ENCODE measurements around the gene SMARCB1. TPM values are rescaled to one million over a fixed set of nuclear protein-coding genes. Genes with fewer than 3 reads are reported as not detected.

The SMARCB1 gene
- total and polyA plus RNA-seq, 12 donors = 41.3 to 95.5 (median 76.8) TPM

DNA sequence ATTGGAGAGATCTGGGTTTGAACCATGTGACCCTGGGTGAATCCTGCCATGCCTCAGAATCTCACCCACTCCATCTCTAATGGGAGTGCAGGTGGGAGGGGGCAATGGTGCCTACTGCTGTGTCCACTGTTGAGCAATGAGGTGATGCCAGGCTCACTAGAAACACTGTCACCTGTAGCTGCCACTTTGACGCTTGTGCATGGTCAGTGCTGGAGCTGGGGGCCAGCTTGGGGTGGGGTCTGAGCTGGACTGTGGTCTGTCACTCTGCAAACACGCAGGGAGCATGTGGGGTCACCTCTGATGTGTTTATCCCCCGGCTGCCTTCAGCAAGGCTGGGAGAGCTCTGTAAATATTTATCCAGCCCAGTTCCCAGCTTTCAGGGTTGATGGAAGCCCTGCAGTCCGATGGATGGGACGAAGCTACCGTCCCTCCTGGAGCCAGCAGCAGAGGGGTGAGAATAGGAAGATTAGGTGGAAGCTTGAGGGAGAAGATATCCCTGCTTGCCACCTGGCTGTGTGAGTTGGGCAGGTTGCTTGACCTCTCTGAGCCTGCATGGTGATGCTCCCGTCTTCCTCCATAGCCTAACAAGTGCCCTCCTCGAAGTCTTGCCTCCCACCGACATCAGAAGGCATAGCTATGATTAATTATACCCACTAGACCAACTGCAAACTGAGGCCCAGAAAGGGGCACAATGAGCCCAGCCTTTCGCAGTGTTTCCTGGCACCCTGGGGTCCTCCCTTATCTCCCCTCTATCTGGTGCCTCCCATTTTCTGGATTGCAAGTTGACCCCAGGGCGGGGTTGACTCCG lies 12.4 kb upstream of the SMARCB1 start:
- 64 to 89% (median 77%) methylated on average over 5 to 12 of the region's 12 CpGs for WGBS, 4 donors
- Histone ChIP-seq H3K27me3 (no peaks in the 10 kb centered on the region), H3K36me3 (replicated peaks in 1 of 2) (no peaks in the 10 kb centered on the region), H3K27ac (no peak overlapping the region), H3K4me3 (no peak overlapping the region), H3K4me1 (replicated peaks in 1 of 2) (peaks cover 0 to 6% of the 10 kb centered on the region in 2 donors), H3K9me3 (replicated peaks in 1 of 3) (no peaks in the 10 kb centered on the region)
- TF ChIP-seq POLR2A (IDR thresholded peaks at IDR 0.05) (no peak), CTCF (IDR thresholded peaks at IDR 0.05) (no peak)
- intact Hi-C loops (cut with DNase I) = no loop called here
- no peak for DNase-seq

- H3K27ac ChIP-seq = no peak overlapping the region
- H3K36me3 ChIP-seq (replicated peaks in 1 of 2) = no peaks in the 10 kb centered on the region
- DNase-seq = no peak
- H3K4me1 ChIP-seq (replicated peaks in 1 of 2) = peaks cover 0 to 6% of the 10 kb centered on the region in 2 donors
- intact Hi-C loops (cut with DNase I) = no loop called here
- TF ChIP-seq POLR2A (IDR thresholded peaks at IDR 0.05) = no peak
- no peak for TF ChIP-seq CTCF (IDR thresholded peaks at IDR 0.05)
- 71 to 77% (median 76%) methylated on average over 2 of the region's 2 CpGs for WGBS, 4 donors
- H3K27me3 ChIP-seq = no peaks in the 10 kb centered on the region
- no peaks in the 10 kb centered on the region for H3K9me3 ChIP-seq (replicated peaks in 1 of 3)
- H3K4me3 ChIP-seq = no peak overlapping the region
Measured at GRCh38 chr22:23774922-23775436, 11.8 kb upstream of the SMARCB1 start.

GRCh38 chr22:23775779-23776375 lies 10.9 kb upstream of the SMARCB1 start:
- H3K4me1 ChIP-seq (replicated peaks in 1 of 2) = peaks cover 0 to 6% of the 10 kb centered on the region in 2 donors
- no peaks in the 10 kb centered on the region for H3K36me3 ChIP-seq (replicated peaks in 1 of 2)
- no peak for DNase-seq
- intact Hi-C loops (cut with DNase I) = no loop called here
- no peaks in the 10 kb centered on the region for H3K9me3 ChIP-seq (replicated peaks in 1 of 3)
- H3K4me3 ChIP-seq = no peak overlapping the region
- 81 to 88% (median 85%) methylated on average over 3 of the region's 3 CpGs for WGBS, 4 donors
- TF ChIP-seq CTCF (IDR thresholded peaks at IDR 0.05) = no peak
- no peak for TF ChIP-seq POLR2A (IDR thresholded peaks at IDR 0.05)
- no peak overlapping the region for H3K27ac ChIP-seq
- no peaks in the 10 kb centered on the region for H3K27me3 ChIP-seq

DNA sequence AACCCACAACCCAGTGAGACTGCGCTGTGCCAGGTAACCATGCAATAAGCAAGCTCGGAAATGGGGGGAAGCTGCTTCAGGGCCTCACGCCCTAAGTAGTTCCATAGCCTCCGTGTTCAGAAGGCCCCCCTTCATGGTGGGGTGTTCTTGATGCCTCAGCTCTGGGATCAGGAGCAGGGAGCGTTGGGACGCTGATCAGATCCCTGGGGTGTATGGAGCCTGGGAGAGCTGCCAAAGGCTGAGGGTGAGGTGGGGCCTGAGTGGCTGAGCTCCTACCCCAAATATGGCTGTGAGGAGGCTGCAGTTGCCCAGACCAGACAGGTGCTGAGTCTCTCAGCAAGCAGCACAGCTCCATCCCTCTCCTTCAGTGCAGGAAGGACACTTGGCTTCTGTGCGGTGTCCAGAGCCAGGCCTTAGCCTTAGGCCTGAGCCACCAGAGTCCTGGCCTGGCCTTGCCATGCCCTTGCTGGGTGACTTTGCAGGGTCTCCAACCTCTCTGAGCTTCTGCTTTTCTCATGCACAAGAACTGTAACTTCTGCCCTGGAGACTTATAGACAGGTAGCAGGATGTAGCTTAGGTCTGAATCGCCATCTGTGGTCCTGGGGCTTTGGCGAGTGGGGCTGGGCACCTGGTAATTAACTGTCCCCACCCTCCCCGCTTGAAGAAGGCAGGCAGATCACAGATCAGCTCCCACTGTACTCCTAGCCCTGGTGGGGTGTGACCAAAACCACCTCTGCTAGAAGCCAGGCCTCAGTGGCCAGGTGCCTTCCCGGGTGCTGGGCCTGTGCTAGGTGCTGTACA lies 8.8 kb upstream of the SMARCB1 start:
- intact Hi-C loops (cut with DNase I) = no loop called here
- no peaks in the 10 kb centered on the region for H3K9me3 ChIP-seq (replicated peaks in 1 of 3)
- no peak overlapping the region for H3K27ac ChIP-seq
- no peak overlapping the region for H3K4me3 ChIP-seq
- no peaks in the 10 kb centered on the region for H3K4me1 ChIP-seq (replicated peaks in 1 of 2)
- no peaks in the 10 kb centered on the region for H3K27me3 ChIP-seq
- no peak for DNase-seq
- TF ChIP-seq CTCF (IDR thresholded peaks at IDR 0.05) (no peak), POLR2A (IDR thresholded peaks at IDR 0.05) (no peak)
- H3K36me3 ChIP-seq (replicated peaks in 1 of 2) = no peaks in the 10 kb centered on the region
- WGBS, 4 donors = 72 to 93% (median 89%) methylated on average over 5 to 11 of the region's 11 CpGs
